Right ventricle myocardium inferior (tissue), 1 donor: ENCODE measurements around the gene IFNA8. TPM values are rescaled to one million over a fixed set of nuclear protein-coding genes. Genes with fewer than 3 reads are reported as not detected.

Experiments
- total RNA-seq: library from RNA; stranded (reverse); fragmentation: NEBNext Ultra II Directional; extraction: Animal tissue kit (Norgen Biotek cat#: 25700); gene quantifications from one replicate; pipeline ENCODE4 v1.2.1, GENCODE V29; 2021
- donor health status: DM: no; HTN: yes; CAD: no; lungs with severe emphysema.

The IFNA8 gene
- total RNA-seq, 1 donor from 2014 or later: not detected

Other genes starting within 250 kb of the IFNA8 start
- not detected for gene IFNA21, start 242.5 kb upstream of the IFNA8 start, total RNA-seq
- gene IFNA4, start 221.5 kb upstream of the IFNA8 start, total RNA-seq: not detected
- not detected for gene IFNA7, start 206.9 kb upstream of the IFNA8 start, total RNA-seq
- not detected for gene IFNA10, start 202.0 kb upstream of the IFNA8 start, total RNA-seq
- gene IFNA16, start 191.8 kb upstream of the IFNA8 start, total RNA-seq: not detected
- gene IFNA17, start 180.9 kb upstream of the IFNA8 start, total RNA-seq: not detected
- not detected for gene IFNA14, start 169.1 kb upstream of the IFNA8 start, total RNA-seq
- not detected for gene IFNA5, start 103.8 kb upstream of the IFNA8 start, total RNA-seq
- 12.2 TPM for gene KLHL9, start 73.7 kb upstream of the IFNA8 start, total RNA-seq
- not detected for gene IFNA6, start 58.2 kb upstream of the IFNA8 start, total RNA-seq
- gene IFNA13, start 41.1 kb upstream of the IFNA8 start, total RNA-seq: not detected
- gene IFNA2, start 23.7 kb upstream of the IFNA8 start, total RNA-seq: not detected
- not detected for gene IFNA1, start 31.3 kb downstream of the IFNA8 start, total RNA-seq
- gene IFNE, start 73.2 kb downstream of the IFNA8 start, total RNA-seq: not detected